Immature natural killer cell (primary cell): Measurements from ENCODE around the gene PLA2G4B. TPM values are rescaled to one million over a fixed set of nuclear protein-coding genes. Genes with fewer than 3 reads are reported as not detected.

Experiments
- DNase-seq, 3 donors: peaks; one replicate each; pipeline ENCODE4 v3.0.0; 2022; ENCODE audit warnings: mixed read lengths in 1 of 3
- H3K27ac Mint-ChIP-seq, 6 donors: one replicate each; pipeline ENCODE4 v1.8.0; 2020; ENCODE audit warnings: mixed read lengths in 6 of 6, mild to moderate bottlenecking in 5 of 6, inconsistent platforms in 4 of 6, moderate library complexity in 3 of 6
- H3K27me3 Mint-ChIP-seq, 3 donors: one replicate each; pipeline ENCODE4 v1.8.0; 2020 to 2021; ENCODE audit warnings: low read depth in 3 of 3, mild to moderate bottlenecking in 3 of 3, mixed read lengths in 3 of 3, moderate library complexity in 3 of 3, inconsistent platforms in 1 of 3
- H3K36me3 Mint-ChIP-seq, 3 donors: one replicate each; pipeline ENCODE4 v1.8.0; 2020; ENCODE audit warnings: mixed read lengths in 3 of 3, inconsistent platforms in 2 of 3, mild to moderate bottlenecking in 2 of 3
- H3K4me1 Mint-ChIP-seq, 2 donors: one replicate each; pipeline ENCODE4 v1.8.0; 2020; ENCODE audit warnings: inconsistent platforms in 2 of 2, mild to moderate bottlenecking in 2 of 2, mixed read lengths in 2 of 2, moderate library complexity in 1 of 2
- H3K4me3 Mint-ChIP-seq, 5 donors: one replicate each; pipeline ENCODE4 v1.8.0; 2020; ENCODE audit warnings: mild to moderate bottlenecking in 5 of 5, mixed read lengths in 5 of 5, inconsistent platforms in 3 of 5, moderate library complexity in 3 of 5
- H3K9me3 Mint-ChIP-seq, 6 donors: one replicate each; pipeline ENCODE4 v1.8.0; 2020; ENCODE audit warnings: mild to moderate bottlenecking in 6 of 6, mixed read lengths in 6 of 6, inconsistent platforms in 4 of 6, moderate library complexity in 3 of 6
- polyA plus RNA-seq, 3 donors: library from polyadenylated mRNA; unstranded; fragments of 300-500 nt; fragmentation: Illumina TruSeq; gene quantifications; one replicate each; pipeline ENCODE4 v1.2.3, GENCODE V29; 2021

Gene PLA2G4B
- polyA plus RNA-seq, 3 donors from 2014 or later, result 1.1 to 2.7 TPM; not detected in 1

DNA sequence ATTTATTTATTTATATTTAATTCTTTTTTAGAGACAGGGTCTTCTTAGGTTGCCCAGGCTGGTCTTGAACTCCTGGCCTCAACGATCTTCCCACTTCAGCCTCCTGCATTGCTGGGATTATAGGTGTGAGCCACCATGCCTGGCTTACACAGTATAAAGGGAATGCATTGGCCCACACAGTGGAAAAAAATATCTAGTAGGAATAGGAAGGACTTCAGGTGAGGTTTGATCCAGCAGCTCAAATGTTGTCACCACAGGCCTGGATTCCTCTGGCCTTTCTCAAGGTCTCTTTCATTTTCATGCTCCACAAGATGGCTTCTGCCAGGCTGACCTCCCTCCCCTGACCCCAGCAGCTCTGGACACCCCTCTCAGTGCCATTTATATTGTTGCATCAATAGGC lies 57.3 kb downstream of the PLA2G4B start:
- H3K36me3 Mint-ChIP-seq, result peaks cover 0 to 10% (median 5%) of the 10 kb centered on the region in 3 donors
- H3K4me1 Mint-ChIP-seq, result peaks cover 29 to 45% of the 10 kb centered on the region in 2 donors
- H3K9me3 Mint-ChIP-seq, result no peaks in the 10 kb centered on the region
- peak overlapping the region; percentile 98 to 100 (median 100) for H3K27ac Mint-ChIP-seq
- H3K27me3 Mint-ChIP-seq, result peaks cover 7 to 9% (median 9%) of the 10 kb centered on the region in 3 donors
- DNase-seq, result no peak
- peak overlapping the region; percentile 26 to 85 (median 36) for H3K4me3 Mint-ChIP-seq

DNA sequence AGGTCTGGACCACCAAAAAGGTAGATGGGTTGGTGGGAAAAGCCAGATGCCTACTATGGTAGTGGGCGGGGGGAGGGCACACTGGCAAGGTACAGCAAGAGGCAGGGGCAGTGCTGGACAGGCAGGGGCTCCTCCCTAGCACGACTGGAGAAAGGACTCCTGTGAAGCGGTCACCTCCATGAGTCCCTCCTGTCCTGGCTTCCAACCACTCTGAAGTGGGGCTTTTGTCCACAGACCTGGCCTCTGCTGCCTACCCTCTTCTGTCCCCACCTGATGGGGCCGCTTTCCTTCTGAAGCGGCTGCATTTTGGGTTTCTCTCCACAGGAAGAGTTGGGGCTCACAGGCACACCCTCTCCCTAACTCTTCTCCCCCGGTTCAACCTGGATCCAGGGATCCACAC lies 57.9 kb downstream of the PLA2G4B start:
- peaks cover 7 to 9% (median 9%) of the 10 kb centered on the region in 3 donors for H3K27me3 Mint-ChIP-seq
- no peaks in the 10 kb centered on the region for H3K9me3 Mint-ChIP-seq
- H3K4me3 Mint-ChIP-seq, result peak overlapping the region in 2 of 5 donors; percentile 10 to 85
- DNase-seq, result no peak
- H3K36me3 Mint-ChIP-seq, result peaks cover 0 to 10% (median 5%) of the 10 kb centered on the region in 3 donors
- H3K4me1 Mint-ChIP-seq, result peaks cover 29 to 44% of the 10 kb centered on the region in 2 donors
- H3K27ac Mint-ChIP-seq, result peak overlapping the region; percentile 98 to 100 (median 100)

DNA sequence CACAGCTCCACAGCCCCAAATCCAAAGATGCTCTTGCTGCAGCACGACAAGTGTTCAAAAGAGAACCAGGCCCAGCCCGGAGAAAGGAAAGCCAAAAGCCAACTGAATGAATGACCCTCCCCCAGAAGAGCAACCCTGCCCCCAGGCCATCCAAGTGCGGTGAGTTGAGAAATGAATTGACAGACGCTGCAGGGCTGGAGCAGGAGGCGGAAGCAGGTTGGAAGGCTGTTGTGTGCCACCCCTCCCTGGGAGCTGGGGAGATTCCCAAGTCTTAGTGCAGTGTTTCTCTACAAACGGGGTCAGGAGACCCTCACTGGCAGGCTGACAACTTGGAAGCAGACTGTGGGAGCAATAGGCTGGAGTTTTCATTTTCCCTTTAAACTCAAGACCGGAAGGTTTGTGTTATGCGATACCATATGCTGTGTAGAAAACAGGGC lies 58.7 kb downstream of the PLA2G4B start:
- DNase-seq, result no peak
- Mint-ChIP-seq H3K4me3 (no peak overlapping the region), H3K36me3 (peaks cover 0 to 13% (median 5%) of the 10 kb centered on the region in 3 donors), H3K27ac (peak overlapping the region; percentile 98 to 100 (median 100)), H3K9me3 (no peaks in the 10 kb centered on the region), H3K4me1 (peaks cover 29 to 40% of the 10 kb centered on the region in 2 donors), H3K27me3 (peaks cover 7 to 9% (median 9%) of the 10 kb centered on the region in 3 donors)

Other genes with a start within 250 kb of the PLA2G4B start
- gene MGA, start 178.4 kb upstream of the PLA2G4B start, polyA plus RNA-seq, result 10 to 100 TPM in 1 of 3 donors, 1 to 10 TPM in 2; 3.3 to 23.8 (median 5.9) TPM
- 1 to 10 TPM; 1.8 to 7.2 (median 3.6) TPM for gene MAPKBP1, start 64.4 kb upstream of the PLA2G4B start, polyA plus RNA-seq
- gene JMJD7, start 10.8 kb upstream of the PLA2G4B start, polyA plus RNA-seq, result 10 to 100 TPM; 20.6 to 57.4 (median 23.6) TPM
- gene SPTBN5, start 55.2 kb downstream of the PLA2G4B start, polyA plus RNA-seq, result under 1 TPM in 1 of 3 donors, not detected in 2; 0.06 TPM
- gene EHD4, start 133.7 kb downstream of the PLA2G4B start, polyA plus RNA-seq, result 1 to 10 TPM; 5.3 to 7.3 (median 7.0) TPM
- not detected for gene PLA2G4E, start 182.2 kb downstream of the PLA2G4B start, polyA plus RNA-seq